NCI-H2107 (cell line): ENCODE results near the gene IZUMO4.
A peak's percentile ranks its signal among the peaks of the same experiment; 100 is the strongest.

Experiments
- DNase-seq: peaks from one replicate; lab custom pipeline; 2025; lab: John Stamatoyannopoulos, UW

The IZUMO4 gene, protein sequence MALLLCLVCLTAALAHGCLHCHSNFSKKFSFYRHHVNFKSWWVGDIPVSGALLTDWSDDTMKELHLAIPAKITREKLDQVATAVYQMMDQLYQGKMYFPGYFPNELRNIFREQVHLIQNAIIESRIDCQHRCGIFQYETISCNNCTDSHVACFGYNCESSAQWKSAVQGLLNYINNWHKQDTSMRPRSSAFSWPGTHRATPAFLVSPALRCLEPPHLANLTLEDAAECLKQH

DNA sequence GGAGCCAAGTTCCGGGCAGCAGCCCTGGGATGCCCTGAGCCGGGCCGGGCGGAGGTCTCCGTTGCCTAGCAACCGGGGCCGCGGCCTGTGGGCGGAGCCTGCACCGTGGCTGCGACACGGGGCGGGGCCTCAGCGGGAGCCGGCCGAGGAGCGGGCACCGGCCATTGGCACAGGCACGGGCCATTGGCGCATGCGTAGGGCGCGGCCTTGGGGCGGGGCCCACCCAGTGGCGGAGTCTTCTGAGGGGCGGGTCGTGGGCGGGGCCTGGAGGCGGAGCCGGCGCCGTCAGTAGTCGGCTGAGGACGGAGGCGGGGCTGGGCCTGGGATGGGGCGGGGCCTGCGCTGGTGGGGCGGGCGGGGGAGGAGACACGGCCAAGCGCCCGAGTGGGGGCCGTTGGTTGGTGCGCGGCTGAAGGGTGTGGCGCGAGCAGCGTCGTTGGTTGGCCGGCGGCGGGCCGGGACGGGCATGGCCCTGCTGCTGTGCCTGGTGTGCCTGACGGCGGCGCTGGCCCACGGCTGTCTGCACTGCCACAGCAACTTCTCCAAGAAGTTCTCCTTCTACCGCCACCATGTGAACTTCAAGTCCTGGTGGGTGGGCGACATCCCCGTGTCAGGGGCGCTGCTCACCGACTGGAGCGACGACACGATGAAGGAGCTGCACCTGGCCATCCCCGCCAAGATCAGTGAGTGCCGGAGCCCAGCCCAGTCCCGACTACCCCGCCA, at the start of gene IZUMO4:
TSS of gene IZUMO4 (plus strand) at position 436 of the 723 bp plus-strand sequence. CDS start at position 467, 31 bp downstream.
- peak; percentile 98 for DNase-seq

DNA sequence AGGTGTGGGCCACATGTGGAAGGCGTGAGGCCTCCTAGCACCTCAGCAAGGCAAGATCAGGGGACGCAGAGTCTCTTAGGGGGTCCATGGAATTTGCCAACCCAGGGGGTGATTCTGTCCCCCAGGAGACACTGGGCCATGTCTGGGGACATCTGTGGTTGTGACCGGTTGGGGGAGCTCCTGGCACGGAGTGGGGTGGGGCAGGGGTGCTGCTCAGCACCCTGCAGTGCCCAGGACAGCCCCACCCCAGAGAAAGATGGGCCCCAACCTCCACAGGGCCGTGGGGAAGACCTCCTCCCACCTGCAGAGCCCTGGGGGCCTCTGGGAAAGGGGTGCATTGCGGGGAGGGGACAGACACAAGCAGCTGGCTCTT, 49.7 kb upstream of the IZUMO4 start:
- no peak for DNase-seq

DNA sequence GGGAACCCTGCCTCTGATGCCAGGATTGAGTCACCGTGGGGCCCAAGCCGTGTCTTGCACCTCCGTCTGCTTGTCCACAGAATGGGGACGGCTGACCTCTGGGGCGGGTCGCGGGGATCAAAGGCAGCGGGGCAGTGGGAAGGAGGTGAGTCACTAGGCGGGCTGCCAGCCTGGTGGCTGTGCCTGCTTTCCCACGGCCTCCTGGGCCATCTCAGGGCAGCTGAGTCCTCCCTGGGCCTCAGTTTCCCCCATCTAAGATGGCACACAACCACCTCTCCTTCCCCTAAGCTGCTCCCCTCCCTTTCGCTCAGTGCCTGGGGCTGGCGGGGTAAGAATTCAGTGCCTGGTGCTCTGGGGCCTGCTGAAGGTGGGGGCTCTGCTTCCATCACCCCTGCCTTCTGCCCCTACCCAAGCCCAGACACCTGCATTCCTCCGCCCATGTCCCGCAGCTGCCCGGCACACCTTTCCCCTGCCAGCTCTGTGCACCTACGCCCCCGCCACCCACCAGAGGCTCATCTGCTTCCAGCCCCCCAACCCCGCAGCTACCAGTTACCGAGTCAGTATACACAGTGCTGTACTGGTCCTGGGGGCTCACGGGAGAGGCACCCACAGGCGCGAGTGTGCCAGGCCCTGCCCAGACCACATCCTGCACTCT, 49.1 kb upstream of the IZUMO4 start:
- DNase-seq, result no peak

DNA sequence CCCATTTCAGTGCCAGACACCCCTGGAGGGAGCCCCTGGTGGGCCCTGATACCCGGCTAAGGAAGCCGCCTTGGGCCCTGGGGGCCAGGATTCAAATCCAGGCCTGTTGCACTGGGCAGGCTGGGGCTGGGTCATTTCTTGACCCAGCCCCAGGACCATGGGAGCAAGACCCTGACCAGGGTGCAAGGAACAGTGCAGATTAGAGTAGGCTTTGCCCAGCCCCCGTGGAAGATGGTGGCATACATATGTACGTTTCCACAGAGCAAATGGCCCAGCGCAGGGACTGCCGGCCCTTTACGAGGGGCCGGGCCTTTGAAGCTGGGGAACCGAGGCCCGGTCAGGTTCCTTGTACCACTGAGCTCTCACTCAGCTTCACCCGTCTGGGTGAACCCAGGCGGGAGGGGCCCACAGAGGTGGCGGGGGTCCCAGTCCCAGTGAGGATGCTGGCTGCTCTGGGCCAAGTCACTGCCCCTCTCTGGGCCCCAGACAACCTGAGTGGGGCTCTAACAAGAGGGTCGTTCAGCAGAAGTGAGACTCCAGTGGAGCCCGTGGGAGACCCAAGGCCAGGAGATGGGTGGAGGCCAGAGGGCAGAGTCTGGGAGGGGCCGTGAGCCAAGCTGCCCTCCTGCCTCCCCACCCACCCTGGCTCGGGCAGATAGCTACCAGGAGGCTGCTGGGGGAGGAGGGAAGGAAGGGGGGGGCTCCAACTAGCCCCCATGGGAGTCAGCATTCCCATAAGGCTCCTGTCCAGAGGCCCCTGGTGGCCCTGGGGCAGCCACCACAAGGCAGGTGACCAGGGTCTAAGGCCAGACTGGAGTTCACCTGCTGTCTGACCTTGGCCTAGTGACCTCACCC, 48.4 kb upstream of the IZUMO4 start:
- DNase-seq, result no peak

DNA sequence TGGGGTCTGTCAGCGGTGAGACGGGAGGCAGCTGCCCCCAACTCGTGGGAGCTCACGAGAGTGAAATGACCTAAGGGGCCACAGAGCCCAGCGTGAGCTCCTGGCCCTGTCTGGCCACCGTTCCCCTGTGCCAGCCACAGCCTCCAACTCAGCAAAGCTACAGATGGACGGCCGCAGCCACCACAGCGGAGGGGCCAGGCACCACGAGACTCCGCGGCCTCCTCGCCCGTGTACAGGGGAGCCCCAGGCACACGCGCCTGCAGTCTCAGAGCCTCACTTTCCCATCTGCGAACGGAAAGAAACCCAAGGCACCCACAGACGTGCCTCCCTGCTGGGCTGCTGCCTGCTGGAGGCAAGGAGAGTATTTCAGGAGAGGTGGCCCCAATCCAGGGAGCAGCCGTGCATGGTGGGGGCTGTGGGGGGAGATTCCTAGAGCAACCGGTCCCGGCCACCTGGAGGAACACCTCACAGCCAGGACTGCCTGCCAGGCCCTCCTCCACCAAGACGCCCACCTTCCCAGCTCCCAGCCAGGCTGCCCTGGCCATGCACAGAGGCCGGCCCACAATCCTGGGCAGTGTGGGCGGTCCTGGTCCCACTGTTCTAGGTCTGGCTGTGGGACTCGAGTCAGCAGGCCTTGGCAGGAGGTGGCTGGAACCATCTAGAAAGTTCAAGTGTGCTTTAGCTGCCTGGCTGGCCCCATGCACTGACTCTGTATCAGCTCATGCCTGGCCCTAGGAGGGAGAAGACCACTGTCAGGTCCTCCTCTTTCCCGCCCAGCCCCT, 47.6 kb upstream of the IZUMO4 start:
- no peak for DNase-seq

DNA sequence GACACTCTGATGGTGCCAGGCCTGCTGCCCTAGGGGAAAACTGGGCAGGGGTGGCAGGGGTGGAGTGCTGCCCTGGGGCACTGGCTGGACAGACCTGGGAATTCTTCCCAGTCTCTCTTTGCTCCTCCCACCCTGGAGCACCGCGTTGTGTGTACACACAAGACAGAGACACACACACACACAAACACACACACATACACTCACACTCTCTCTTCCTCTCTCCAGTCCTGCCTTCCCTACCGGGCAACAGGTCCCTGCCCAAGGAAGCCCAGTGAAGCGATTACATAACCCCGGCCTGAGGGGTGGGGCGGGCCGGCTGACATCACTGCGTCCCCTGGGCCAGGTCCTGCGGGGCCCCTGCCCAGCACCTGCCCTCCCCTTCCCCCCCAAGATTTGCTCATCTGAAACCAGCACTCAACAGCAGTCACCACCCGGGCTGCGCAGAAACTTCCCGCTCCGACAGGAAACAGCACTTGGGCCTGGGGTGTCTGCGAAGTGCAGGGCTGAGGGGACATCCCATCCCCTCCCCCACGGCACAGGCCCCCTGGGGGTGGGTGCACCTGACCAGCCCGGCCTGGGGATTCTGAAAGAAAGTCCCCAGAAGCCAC, 46.9 kb upstream of the IZUMO4 start:
- no peak for DNase-seq

DNA sequence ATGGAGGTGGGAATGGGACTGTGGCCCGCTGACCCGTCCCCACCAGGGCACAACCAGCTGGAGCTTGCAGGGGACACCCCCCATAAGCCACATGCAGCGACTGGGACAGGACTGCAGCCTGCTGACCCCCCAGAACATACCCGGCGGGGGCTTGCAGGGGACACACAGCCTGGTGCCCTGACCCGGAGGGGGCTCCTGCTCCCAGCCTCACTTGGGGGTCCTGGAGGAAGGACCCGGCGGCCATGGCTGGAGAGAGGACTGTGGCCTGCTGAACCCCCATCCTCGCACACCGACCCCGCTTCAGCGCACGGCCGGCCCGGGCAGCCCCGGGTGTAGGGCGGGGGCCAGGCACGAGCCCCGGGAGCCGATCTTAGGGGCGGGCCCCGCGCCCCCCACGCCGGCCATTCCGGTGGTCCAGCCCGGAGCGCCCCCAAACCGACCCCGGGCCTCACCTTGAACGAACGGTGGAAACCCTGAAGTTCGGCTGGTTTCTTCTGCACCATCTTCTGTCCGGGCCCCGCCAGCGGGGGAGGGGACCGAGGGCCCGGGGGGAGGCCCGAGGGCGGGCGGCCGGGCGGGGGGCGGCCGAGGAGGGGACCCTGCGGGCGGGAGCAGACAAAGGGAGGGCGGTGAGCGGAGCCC, 46.2 kb upstream of the IZUMO4 start:
- no peak for DNase-seq

DNA sequence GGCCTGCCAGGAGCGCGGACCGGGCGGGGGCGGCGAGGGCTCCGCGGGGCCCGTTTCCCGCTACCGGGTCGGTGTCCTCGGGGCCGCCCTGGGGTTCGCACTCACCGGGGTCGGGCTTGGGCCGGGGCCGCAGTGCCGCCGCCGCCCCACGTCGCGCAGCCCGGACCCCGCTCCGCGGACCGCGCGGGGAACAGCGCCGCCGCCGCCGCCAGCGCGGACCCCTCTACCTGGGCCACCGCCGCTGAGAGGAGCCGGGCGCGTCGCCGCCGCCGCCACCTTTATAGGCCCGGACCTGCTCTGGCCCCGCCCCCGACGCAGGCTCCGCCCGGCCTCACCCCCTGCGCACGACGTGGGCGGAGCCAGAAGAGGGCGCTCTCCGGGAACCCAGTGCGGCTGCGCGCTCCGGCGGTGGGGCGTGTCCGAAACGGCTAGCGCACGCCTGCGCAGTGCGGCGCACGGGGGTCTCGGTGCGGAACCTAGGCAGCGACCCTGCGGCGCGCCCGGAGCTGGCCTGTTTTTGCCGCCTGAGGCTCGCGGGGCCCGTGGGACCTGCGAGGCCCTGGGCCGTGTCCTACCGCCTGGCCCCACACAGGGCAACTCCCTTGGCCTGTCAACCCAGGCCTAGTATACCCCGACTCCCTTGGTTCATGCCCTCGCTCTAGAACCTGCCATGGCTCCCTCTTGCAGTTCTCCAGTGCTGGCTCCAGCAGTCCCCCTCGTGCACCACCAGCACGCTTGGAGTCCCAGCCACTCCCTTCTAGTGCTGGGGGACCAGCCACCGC, 45.5 kb upstream of the IZUMO4 start, which contains the start of gene MKNK2:
TSS of gene MKNK2 (minus strand) at position 254 of the 782 bp plus-strand sequence. CDS start 393 bp downstream, outside the sequence.
- DNase-seq, result peak; percentile 87

DNA sequence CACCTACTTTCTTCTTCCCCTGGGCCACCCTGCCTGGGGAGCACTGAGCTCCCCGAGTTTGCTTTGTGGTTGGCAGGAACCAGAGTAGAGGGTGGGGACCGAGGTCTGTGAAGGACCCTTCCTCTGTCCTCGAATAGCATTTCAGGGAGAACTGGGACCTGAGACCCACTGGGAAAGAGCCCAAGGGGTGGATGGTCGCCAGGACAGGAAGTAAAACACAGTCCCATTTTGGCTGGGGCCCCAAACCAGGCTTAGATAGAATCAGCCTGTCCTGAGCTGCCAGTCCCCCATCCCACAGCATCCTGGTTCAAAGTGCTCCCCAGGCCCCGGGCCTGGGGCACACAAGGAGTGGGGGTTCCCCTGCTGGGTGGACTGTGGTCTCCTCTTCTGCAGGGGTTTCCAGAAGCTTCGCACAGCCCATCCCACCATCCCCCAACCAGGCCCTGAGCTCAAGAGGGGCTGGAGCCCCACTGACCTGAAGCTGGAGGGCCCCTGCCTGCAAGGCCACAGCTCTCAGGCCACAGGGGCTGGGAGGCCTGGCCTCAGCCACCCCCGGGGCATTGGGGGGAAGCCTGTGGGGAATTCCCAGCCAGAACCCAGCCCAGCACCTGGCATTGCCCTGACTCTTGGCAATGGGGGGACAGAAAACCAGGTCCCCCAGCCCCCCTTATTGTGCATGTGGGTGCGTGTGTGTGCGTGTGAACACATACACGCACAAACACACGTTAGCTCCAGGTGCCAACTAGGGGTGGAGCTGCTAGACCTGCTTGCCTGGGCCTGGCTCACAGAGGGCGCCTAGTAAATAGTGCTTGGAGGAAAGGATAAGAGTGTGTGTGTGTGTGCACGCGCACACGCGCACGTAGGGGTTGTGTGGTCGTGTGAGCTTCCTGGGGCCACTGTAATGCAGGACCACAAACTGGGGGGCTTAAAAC, 44.7 kb upstream of the IZUMO4 start:
- no peak for DNase-seq

DNA sequence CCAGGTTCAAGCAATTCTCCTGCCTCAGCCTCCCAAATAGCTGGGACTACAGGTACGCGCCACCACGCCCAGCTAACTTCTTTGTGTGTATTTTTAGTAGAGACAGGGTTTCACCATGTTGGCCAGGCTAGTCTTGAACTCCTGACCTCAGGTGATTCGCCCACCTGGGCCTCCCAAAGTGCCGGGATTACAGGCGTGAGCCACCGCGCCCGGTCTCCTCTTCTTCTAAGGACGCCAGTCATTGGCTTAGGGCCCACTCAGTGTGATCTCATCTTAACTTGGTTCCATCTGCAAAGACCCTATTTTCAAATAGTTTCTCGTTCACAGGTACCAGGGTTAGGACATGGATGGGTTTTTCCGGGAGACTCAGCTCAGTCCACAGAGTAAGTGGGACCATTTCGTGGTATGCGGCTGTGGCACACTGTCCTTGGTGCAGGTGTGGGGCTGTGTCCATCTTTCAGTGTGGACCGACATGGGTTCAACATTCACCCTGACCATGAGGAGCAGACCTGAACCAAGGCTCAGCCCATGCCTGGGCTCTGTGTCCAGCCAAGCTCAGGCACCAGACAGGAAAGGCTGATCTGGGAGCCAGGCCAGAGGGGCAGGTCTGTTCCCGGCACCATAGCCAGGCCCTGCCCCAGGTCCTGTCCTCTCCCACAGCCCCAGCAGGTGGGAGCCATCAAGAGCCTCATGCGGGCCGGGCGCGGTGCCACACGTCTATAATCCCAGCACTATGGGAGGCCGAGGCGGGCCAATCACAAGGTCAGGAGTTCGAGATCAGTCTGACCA, 42.9 kb upstream of the IZUMO4 start:
- no peak for DNase-seq

DNA sequence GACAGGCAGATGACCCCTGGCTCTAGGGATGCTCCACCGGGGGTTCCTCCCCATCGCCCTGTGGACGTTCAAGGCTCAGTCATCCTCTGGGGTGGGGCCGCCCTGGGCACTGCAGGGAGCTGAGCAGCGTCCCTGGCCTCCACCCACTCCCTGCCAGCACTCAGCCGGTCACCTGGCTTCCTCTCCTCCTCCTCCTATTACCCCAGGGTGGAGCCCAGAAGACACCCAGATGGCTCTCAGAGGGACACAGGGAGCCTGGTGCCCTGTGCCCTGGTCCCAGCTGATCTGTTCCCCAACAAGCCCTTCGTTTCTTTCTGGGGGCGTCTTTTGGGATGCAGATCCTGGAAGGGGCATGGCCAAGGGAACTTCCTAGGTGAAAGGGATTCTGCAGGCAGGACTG, 42.0 kb upstream of the IZUMO4 start:
- DNase-seq, result no peak

DNA sequence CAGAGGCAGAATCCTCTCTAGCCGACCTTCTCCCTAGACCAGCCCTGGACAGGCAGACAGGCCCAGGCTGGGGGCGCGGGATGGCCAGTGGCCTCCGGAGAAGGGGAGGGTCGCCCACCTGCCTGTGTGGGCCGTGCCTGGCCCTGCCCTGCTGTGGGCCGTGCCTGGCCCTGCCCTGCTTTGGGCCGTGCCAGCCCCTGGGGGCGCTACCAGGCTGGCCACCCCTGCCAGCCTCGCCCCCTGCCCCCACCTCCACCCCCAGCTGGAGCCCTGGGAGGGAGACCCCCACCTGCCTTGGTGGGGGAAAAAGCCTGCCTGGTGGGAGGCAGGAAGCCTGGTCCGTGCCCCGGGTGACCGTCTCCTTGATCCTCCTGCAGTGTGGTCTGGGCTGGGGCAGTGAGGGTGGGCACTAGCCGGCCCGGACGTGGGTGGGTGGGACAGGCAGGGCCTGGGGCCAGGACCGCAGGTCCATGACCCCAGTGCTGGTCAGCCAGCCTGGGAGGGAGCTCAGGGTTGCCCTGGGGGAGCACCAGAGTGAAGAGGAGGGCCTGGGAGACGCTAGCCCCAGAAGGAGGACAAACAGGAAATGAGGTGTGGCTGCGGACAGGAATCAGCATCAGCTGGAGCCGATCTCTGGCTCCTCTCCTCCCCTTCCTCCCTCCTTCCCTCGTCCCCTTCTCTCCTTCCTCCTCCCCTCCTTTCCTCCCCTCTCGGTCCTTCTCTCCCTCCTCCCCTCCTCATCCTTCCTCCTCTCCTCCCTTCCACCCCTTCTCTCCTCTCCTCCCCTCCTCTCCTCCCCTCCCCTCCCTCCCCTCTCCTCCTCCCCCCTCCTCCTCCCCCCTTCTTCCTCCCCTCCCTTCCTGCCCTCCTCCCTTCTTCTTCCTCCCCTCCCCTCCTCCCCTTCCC, 40.5 kb upstream of the IZUMO4 start:
- no peak for DNase-seq

DNA sequence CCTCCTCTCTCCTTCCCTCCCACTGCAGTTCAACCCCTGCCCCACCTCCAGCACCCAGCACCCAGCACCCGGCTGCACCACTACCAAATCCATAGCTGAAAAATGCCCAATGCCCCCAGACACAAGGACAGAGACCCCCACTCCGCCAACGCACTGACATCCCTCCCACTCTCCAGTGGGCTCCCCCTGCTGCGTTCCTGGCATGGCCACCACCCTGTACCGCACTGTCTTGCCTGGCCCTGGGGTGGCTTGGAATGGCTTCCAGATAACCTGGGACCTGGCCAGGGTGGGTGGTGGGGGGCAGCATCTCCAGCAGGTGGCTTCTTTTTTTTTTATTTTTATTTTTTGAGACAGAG, 39.9 kb upstream of the IZUMO4 start:
- no peak for DNase-seq

DNA sequence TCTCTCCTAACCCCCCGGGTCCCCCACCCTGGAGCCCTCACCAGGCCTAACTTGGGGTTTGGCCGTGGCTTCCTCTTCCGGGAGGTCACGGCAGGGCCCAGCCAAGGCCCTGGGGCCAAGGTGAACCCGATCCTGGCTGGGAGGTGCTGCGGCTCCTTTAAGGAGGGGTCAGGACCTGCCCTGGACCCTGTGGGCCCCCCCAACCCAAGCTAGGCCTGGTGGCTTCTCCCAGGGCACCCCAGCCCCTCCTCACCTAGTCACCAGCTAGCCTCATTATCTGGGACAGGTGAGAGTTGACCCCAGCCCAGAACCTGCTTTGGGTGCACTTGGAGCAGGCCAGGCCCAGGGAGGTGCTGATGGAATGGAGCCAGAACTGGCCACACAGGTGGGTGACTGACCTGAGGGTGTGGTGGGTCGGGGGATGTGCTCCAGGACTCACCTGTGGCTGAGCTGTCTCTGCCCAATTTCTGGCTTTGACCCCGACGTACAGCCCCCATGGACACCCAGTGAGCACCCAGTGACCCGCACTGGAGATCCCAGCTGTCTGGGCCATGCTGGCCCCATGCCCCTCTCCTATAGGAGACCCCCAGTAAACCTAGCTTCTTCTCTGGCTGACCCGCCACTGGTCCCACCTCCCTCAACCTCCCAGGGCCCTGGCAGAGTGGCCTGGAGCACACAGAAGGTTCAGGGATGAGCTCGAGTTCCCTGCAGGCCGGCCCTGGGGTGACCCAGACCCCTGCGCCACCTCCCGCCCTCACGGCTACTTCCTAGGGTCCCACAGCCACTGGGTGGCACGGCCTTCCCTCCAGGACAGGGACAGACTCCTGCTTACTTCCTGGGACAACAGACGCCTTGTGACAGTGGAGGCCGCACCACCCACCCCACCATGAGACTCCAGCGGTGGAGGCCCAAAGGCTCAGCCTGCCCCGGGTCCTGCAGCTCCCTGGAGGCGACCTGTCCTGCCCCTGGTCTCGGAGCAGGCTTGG, 38.9 kb upstream of the IZUMO4 start:
- DNase-seq, result no peak
